Measurements from ENCODE around the gene NKD2. TPM values are rescaled to one million over a fixed set of nuclear protein-coding genes. Genes with fewer than 3 reads are reported as not detected.

NKD2 gene
- total RNA-seq, 1 donor from 2014 or later, result 3.7 TPM

DNA sequence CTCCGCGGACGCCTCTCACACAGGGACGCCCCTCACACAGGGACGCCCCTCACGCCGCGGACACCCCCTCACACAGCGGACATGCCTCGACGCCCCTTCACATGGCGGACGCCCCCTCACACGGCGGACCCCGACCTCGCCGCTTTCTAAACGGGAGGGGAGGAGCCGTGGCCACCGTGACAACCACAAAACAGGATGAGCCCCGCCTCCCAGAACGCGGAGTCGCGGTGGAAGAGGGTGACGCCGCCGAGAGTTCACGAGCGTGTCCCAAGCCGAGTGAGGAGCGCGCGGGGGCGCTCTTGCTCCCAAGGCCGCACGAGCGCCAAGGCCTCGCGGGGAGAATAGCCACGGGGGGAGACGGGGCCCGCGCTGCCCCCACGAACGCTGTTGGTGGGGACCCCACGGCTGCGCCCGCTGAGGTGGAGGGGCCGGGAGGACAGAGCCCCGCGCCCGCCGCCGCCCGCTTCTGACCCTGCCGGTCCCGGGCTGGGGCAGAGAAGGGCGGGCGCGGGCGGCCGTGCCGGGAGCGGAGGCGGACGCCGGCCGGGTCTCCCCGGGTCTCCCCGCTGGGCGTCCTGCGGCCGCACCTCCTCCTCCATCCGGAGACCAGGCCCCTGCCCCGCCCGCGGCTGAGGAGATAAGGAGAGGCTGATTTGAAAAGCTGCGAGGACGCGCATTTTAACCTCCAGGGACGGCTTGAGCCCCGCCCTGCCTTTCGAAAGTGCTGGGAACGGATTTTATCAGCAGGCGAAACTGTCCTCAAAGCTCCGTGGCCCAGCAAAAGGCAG is 3.9 kb upstream of the NKD2 start:
- H3K27ac ChIP-seq (replicated peaks), result peak overlapping the region; percentile 86
- intact Hi-C loops (cut with micrococcal nuclease), result no loop called here

DNA sequence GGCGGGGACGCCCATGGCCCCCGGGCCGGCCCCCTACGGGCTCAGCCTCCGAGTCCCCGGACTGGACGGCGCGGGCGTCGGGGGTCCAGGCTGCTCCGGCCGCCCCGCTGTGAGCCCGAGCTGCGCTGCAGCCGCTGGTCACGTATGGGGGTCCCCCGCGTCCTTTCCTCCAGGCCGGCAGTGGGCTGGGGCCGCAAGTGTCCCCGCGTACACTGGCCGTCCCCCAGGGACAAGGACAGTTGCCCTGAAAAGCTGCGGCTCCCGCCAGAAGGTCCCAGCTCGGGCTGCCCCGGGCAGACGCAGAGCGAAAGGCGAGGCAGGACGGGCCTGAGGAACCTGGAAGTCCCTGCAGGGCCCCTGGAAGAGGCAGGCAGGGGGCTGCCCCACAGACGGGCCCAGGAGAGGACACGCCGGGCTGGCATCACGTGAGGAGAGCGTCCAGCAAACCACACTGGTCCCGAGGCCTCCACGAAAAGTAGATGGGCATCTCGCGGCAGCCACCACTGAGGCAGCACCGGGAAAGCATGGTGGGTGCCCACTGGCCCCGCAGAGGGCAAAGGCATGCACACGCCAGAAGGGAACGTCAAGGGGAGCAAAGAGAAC is 3.3 kb upstream of the NKD2 start:
- intact Hi-C loops (cut with micrococcal nuclease), result no loop called here
- peak; percentile 16 for DNase-seq
- peak overlapping the region; percentile 76 for H3K4me3 ChIP-seq
- peak overlapping the region; percentile 86 for H3K27ac ChIP-seq (replicated peaks)
- no peaks in the 10 kb centered on the region for H3K36me3 ChIP-seq
- H3K27me3 ChIP-seq (ENCODE audit: low read depth), result peaks cover 18% of the 10 kb centered on the region
- no peaks in the 10 kb centered on the region for H3K9me3 ChIP-seq (replicated peaks)
- peaks cover 57% of the 10 kb centered on the region for H3K4me1 ChIP-seq
- TF ChIP-seq, protein P1, sequence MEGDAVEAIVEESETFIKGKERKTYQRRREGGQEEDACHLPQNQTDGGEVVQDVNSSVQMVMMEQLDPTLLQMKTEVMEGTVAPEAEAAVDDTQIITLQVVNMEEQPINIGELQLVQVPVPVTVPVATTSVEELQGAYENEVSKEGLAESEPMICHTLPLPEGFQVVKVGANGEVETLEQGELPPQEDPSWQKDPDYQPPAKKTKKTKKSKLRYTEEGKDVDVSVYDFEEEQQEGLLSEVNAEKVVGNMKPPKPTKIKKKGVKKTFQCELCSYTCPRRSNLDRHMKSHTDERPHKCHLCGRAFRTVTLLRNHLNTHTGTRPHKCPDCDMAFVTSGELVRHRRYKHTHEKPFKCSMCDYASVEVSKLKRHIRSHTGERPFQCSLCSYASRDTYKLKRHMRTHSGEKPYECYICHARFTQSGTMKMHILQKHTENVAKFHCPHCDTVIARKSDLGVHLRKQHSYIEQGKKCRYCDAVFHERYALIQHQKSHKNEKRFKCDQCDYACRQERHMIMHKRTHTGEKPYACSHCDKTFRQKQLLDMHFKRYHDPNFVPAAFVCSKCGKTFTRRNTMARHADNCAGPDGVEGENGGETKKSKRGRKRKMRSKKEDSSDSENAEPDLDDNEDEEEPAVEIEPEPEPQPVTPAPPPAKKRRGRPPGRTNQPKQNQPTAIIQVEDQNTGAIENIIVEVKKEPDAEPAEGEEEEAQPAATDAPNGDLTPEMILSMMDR (IDR thresholded peaks at IDR 0.05; ENCODE audit: borderline replicate concordance), result no peak

More for the DNA sequence above, 3.9 kb upstream of the NKD2 start:
- Histone ChIP-seq H3K36me3 (no peaks in the 10 kb centered on the region), H3K27me3 (ENCODE audit: low read depth) (peaks cover 12% of the 10 kb centered on the region), H3K4me3 (peak overlapping the region; percentile 76), H3K4me1 (peaks cover 50% of the 10 kb centered on the region), H3K9me3 (replicated peaks) (no peaks in the 10 kb centered on the region)
- TF ChIP-seq, protein P1 (IDR thresholded peaks at IDR 0.05; ENCODE audit: borderline replicate concordance), result peak; percentile 60
- DNase-seq, result peak; percentile 88

DNA sequence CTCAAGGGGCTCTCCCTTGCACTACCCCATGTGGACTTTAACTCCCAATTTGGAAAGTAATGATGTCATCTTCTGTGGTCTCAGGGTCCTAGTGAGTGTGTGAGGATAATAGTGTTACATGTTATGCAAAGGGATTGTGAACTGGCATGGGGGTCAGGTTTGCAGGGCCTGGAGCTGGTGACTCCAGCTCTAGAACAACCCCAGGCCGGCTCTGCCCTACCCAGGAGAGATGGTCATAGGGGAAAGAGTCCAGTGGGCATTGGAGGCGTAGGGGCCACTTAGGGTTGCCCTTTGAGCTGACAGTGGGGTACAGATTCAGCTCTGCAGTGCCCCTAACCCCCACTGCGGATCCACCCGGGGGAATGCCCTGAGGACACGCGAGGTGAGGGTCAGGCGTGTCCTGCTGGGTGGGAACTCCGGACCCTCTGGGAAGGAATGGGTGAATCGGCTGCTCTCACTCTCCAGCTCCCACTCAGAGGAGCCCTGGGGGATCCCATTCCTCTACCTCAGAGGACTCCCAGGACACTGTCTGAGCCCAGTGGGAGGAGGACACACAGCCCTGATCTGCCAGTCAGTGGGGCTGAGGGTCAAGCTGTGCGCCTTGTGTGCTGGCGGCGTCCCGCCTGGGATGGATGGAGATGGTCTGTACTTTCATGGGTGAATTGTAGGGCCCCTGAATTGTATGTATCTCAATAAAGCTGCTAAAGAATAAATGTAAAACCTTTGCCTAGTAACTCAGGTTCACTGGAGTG is 2.5 kb upstream of the NKD2 start:
- TF ChIP-seq, protein P1 (IDR thresholded peaks at IDR 0.05; ENCODE audit: borderline replicate concordance), result no peak
- H3K27ac ChIP-seq (replicated peaks), result peak overlapping the region; percentile 86
- peaks cover 64% of the 10 kb centered on the region for H3K4me1 ChIP-seq
- intact Hi-C loops (cut with micrococcal nuclease), result no loop called here
- H3K9me3 ChIP-seq (replicated peaks), result no peaks in the 10 kb centered on the region
- no peaks in the 10 kb centered on the region for H3K36me3 ChIP-seq
- no peak overlapping the region for H3K4me3 ChIP-seq
- DNase-seq, result peak; percentile 12
- peaks cover 22% of the 10 kb centered on the region for H3K27me3 ChIP-seq (ENCODE audit: low read depth)

DNA sequence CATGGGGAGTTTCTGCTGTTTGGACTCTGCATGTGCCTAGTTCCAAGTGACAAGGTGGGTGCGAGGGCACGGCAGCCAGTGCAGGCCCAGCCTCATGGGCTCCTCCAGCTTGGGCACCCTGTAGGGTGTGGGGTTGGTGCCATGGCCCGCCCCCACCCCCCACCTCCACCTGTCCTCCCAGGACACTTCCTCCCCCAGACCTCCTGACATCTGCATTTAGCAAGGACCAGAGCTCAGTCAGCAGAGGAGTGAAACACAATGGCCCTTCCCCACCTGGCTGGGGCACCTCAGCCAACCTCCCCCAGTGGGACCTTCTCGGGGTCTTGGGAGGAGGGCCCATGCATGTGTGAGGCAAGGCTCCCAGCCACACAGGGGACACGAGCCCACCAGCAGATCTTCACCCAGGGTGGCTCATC is 1.9 kb upstream of the NKD2 start:
- Histone ChIP-seq H3K9me3 (replicated peaks) (no peaks in the 10 kb centered on the region), H3K27ac (replicated peaks) (no peak overlapping the region), H3K4me3 (no peak overlapping the region), H3K27me3 (ENCODE audit: low read depth) (peaks cover 22% of the 10 kb centered on the region), H3K36me3 (no peaks in the 10 kb centered on the region), H3K4me1 (peaks cover 66% of the 10 kb centered on the region)
- intact Hi-C loops (cut with micrococcal nuclease), result no loop called here
- TF ChIP-seq, protein P1 (IDR thresholded peaks at IDR 0.05; ENCODE audit: borderline replicate concordance), result no peak
- peak; percentile 12 for DNase-seq

DNA sequence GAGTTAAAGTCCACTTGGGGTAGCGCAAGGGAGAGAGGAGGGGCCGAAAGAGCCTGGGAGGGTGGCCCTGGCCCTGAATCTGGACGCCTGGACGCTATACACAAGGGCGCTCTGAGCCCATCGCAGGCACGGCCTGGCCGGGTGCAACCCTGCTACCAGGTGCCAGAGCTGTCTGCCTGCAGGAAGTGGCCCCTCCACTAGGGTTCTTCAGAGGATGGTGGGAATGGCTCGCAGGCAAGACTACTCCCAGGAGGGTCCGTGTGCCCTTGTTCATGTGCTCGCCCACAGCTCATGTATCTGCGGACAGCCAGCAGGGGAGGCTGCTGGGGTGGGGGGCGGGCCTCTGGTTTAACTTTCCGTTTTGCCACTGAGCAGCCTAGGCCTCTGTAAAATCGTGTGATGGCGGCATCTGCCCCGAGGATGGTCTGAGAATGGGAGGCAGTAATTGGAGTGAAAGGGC is 1.4 kb upstream of the NKD2 start:
- TF ChIP-seq, protein P1 (IDR thresholded peaks at IDR 0.05; ENCODE audit: borderline replicate concordance), result no peak
- H3K36me3 ChIP-seq, result no peaks in the 10 kb centered on the region
- peak; percentile 16 for DNase-seq
- no peak overlapping the region for H3K4me3 ChIP-seq
- peaks cover 66% of the 10 kb centered on the region for H3K4me1 ChIP-seq
- H3K27ac ChIP-seq (replicated peaks), result no peak overlapping the region
- no peaks in the 10 kb centered on the region for H3K9me3 ChIP-seq (replicated peaks)
- peaks cover 22% of the 10 kb centered on the region for H3K27me3 ChIP-seq (ENCODE audit: low read depth)
- intact Hi-C loops (cut with micrococcal nuclease), result no loop called here

Data from left ventricle myocardium inferior (tissue), 1 donor.